Fibroblast of lung (primary cell): ENCODE data around the gene S100A3.
"Not testable (repeated sequence)": the region's sequence is repeated elsewhere in the genome, so short reads cannot be mapped to it uniquely, and the experiment has no call there.

Experiments used
- EZH2 ChIP-seq: IDR thresholded peaks from 2 replicates; pipeline ENCODE4 v1.5.1; 2012; ENCODE audit warnings: low read length, control low read depth, mild to moderate bottlenecking; ENCODE audit errors: missing control alignments
- TF ChIP-seq, protein P1 (sequence below), 2 donors: IDR thresholded peaks in 1 of 2; conservative IDR thresholded peaks in 1 of 2; 1 replicate in 1 of 2; 2 replicates in 1 of 2; pipeline ENCODE4 v1.5.1; 2011 to 2012; ENCODE audit warnings: low read length in 2 of 2, control low read depth in 1 of 2, inconsistent platforms in 1 of 2, low read depth in 1 of 2, mild to moderate bottlenecking in 1 of 2

DNA sequence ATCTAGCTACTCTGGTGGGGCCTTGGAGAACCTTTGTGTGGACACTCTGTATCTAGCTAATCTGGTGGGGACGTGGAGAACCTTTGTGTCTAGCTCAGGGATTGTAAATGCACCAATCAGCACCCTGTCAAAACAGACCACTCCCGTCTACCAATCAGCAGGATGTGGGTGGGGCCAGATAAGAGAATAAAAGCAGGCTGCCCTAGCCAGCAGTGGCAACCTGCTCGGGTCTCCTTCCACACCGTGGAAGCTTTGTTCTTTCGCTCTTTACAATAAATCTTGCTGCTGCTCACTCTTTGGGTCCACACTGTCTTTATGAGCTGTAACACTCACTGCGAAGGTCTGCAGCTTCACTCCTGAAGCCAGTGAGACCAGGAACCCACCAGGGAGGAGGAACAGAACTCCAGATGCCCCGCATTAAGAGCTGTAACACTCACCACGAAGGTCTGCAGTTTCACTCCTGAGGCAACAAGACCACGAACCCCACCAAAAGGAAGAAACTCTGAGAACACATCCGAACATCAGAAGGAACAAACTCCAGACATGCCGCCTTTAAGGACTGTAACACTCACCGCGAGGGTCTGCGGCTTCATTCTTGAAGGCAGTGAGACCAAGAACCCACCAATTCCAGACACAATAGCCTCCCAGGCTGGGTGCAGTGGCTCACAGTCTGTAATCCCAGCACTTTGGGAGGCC lies 26.6 kb downstream of the S100A3 start:
- TF ChIP-seq, protein P1, sequence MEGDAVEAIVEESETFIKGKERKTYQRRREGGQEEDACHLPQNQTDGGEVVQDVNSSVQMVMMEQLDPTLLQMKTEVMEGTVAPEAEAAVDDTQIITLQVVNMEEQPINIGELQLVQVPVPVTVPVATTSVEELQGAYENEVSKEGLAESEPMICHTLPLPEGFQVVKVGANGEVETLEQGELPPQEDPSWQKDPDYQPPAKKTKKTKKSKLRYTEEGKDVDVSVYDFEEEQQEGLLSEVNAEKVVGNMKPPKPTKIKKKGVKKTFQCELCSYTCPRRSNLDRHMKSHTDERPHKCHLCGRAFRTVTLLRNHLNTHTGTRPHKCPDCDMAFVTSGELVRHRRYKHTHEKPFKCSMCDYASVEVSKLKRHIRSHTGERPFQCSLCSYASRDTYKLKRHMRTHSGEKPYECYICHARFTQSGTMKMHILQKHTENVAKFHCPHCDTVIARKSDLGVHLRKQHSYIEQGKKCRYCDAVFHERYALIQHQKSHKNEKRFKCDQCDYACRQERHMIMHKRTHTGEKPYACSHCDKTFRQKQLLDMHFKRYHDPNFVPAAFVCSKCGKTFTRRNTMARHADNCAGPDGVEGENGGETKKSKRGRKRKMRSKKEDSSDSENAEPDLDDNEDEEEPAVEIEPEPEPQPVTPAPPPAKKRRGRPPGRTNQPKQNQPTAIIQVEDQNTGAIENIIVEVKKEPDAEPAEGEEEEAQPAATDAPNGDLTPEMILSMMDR (conservative IDR thresholded peaks at IDR 0.05 in 1 of 2, IDR thresholded peaks at IDR 0.05 in 1 of 2; ENCODE audit: low read depth in 1 of 2, low read length in 2 of 2): not testable (repeated sequence)
- not testable (repeated sequence) for TF ChIP-seq EZH2
